HFFc6 (cell line): ENCODE measurements around the gene PINK1. TPM values are rescaled to one million over a fixed set of nuclear protein-coding genes. Genes with fewer than 3 reads are reported as not detected.

ENCODE experiments used
- DNase-seq: peaks from one replicate; pipeline ENCODE4 v3.0.0-alpha.2; 2018
- H3K27ac Mint-ChIP-seq: 2 replicates; pipeline ENCODE4 v1.8.0; 2020; ENCODE audit warnings: mild to moderate bottlenecking, mixed read lengths
- H3K27me3 Mint-ChIP-seq: 2 replicates; pipeline ENCODE4 v1.8.0; 2021; ENCODE audit warnings: mild to moderate bottlenecking, moderate library complexity, mixed read lengths; ENCODE audit not compliant: insufficient read depth
- H3K36me3 Mint-ChIP-seq: 2 replicates; pipeline ENCODE4 v1.8.0; 2021; ENCODE audit warnings: low read depth, mixed read lengths
- H3K4me1 Mint-ChIP-seq: 2 replicates; pipeline ENCODE4 v1.8.0; 2020; ENCODE audit warnings: low read depth, mixed read lengths
- H3K4me3 Mint-ChIP-seq: 2 replicates; pipeline ENCODE4 v1.8.0; 2020; ENCODE audit warnings: mild to moderate bottlenecking, moderate library complexity, mixed read lengths
- H3K9me3 Mint-ChIP-seq: 2 replicates; pipeline ENCODE4 v1.8.0; 2020; ENCODE audit warnings: mild to moderate bottlenecking, mixed read lengths
- total RNA-seq, 6 experiments: library from RNA; stranded (reverse); fragmentation: NEBNext Ultra II Directional; extraction: Animal tissue kit (Norgen Biotek cat#: 25700); gene quantifications; 2 replicates in 1 of 6; 3 replicates in 5 of 6; pipeline ENCODE4 v1.2.3, GENCODE V29; 2021
- TF ChIP-seq, protein P1 (sequence below): fragments of 200-600 bp; sonication (generic); IDR thresholded peaks from 2 replicates; pipeline ENCODE4 v1.5.0; 2021; ENCODE audit warnings: antibody characterized with exemption, mild to moderate bottlenecking

PINK1 gene
- total RNA-seq, 6 experiments from 2014 or later, result 89.9 to 134 (median 99.1) TPM

- peaks cover 2% of the 10 kb centered on the region for H3K4me1 Mint-ChIP-seq
- no peak overlapping the region for H3K27ac Mint-ChIP-seq
- TF ChIP-seq, protein P1, sequence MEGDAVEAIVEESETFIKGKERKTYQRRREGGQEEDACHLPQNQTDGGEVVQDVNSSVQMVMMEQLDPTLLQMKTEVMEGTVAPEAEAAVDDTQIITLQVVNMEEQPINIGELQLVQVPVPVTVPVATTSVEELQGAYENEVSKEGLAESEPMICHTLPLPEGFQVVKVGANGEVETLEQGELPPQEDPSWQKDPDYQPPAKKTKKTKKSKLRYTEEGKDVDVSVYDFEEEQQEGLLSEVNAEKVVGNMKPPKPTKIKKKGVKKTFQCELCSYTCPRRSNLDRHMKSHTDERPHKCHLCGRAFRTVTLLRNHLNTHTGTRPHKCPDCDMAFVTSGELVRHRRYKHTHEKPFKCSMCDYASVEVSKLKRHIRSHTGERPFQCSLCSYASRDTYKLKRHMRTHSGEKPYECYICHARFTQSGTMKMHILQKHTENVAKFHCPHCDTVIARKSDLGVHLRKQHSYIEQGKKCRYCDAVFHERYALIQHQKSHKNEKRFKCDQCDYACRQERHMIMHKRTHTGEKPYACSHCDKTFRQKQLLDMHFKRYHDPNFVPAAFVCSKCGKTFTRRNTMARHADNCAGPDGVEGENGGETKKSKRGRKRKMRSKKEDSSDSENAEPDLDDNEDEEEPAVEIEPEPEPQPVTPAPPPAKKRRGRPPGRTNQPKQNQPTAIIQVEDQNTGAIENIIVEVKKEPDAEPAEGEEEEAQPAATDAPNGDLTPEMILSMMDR, result no peak
- H3K9me3 Mint-ChIP-seq, result no peaks in the 10 kb centered on the region
- no peak for DNase-seq
- peaks cover 2% of the 10 kb centered on the region for H3K27me3 Mint-ChIP-seq
- no peak overlapping the region for H3K4me3 Mint-ChIP-seq
- H3K36me3 Mint-ChIP-seq, result peaks cover 34% of the 10 kb centered on the region
Measured at GRCh38 chr1:20648946-20649345, 15.7 kb downstream of the PINK1 start.

DNA sequence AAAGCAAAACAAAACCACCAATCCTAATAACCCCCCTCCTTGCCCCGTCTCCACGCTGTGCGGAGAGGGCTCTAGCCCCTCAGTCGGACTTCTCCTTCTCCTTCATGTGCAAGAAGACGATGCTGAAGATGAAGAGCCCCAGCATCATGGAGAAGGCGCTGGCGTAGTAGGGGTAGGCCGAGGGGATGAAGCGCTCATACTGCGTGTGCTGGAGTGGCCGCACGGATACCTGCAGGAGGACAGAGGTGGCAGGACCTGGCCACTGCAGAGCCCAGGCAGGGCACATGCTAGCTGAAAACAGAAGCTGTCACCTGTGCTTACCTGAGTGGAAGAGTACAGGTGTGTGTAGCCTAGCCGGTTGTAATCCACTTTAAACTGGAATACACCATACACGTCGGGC, 19.0 kb downstream of the PINK1 start:
- Mint-ChIP-seq H3K36me3 (peaks cover 55% of the 10 kb centered on the region), H3K4me1 (0 out of 2 replicates have a peak, but pooled peaks cover 4% of the 10 kb centered on the region), H3K27me3 (peaks cover 2% of the 10 kb centered on the region), H3K27ac (no peak overlapping the region), H3K9me3 (no peaks in the 10 kb centered on the region), H3K4me3 (no peak overlapping the region)
- TF ChIP-seq, protein P1, result no peak
- no peak for DNase-seq

GRCh38 chr1:20654104-20654690, 20.9 kb downstream of the PINK1 start:
- Mint-ChIP-seq H3K4me3 (no peak overlapping the region), H3K36me3 (peaks cover 50% of the 10 kb centered on the region), H3K27ac (no peak overlapping the region), H3K9me3 (no peaks in the 10 kb centered on the region), H3K27me3 (peaks cover 2% of the 10 kb centered on the region), H3K4me1 (peaks cover 6% of the 10 kb centered on the region)
- no peak for DNase-seq
- TF ChIP-seq, protein P1, result no peak; the same call in 1 of the 2 replicates

GRCh38 chr1:20657024-20657423, 23.8 kb downstream of the PINK1 start:
- TF ChIP-seq, protein P1, result no peak
- Mint-ChIP-seq H3K36me3 (peaks cover 53% of the 10 kb centered on the region), H3K27ac (no peak overlapping the region), H3K9me3 (no peaks in the 10 kb centered on the region), H3K4me3 (no peak overlapping the region), H3K27me3 (peaks cover 2% of the 10 kb centered on the region; the same call in 1 of the 2 replicates), H3K4me1 (peaks cover 23% of the 10 kb centered on the region)
- DNase-seq, result no peak

DNA sequence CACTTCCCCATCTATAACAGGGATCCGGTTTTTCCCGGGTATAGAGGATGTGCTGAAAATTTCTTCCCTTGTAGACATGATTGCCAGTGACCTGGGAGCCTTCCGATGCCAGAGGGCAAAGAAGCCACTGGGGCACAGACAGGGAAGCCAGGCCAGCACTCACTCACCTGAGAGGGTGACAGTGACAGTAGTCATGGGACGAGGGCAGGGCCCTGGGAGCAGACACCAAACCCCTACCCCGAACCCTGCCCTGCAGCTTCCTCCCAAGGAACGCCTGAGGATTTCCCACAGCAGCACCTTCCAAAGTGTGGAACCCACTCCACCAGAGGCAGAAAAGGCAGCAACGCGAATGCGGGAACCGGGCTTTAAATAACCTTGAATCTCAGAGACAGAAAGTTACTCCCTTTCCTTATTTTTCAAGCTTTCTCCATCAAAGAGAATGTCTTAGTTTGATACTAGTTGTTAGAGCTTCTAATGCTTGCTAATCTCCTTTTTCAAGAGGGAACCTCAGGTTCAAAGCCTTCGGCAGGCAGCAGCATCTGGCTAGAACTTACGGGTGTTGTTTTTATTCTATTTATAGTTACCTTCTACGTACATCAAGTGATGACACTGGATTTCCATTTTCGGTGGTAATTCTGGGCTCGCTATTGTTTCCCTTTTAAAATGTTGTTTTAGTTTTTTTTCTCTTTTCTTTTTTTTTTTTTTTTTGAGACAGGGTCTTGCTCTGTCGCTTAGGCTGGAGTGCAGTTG, 25.1 kb downstream of the PINK1 start:
- peaks cover 2% of the 10 kb centered on the region; the same call in 1 of the 2 replicates for H3K27me3 Mint-ChIP-seq
- H3K4me1 Mint-ChIP-seq, result peaks cover 31% of the 10 kb centered on the region
- TF ChIP-seq, protein P1, result no peak
- DNase-seq, result no peak
- H3K9me3 Mint-ChIP-seq, result no peaks in the 10 kb centered on the region
- no peak overlapping the region for H3K27ac Mint-ChIP-seq
- H3K4me3 Mint-ChIP-seq, result no peak overlapping the region
- H3K36me3 Mint-ChIP-seq, result peaks cover 44% of the 10 kb centered on the region; the same call in 1 of the 2 replicates
